Left renal pelvis (tissue), 4 donors: Measurements from ENCODE around the gene SLC25A10. TPM values are rescaled to one million over a fixed set of nuclear protein-coding genes. Genes with fewer than 3 reads are reported as not detected.

Experiments used
- DNase-seq, 4 donors: peaks; one replicate each; pipeline ENCODE4 v3.0.0-alpha.2; 2013; ENCODE audit warnings: low read depth in 4 of 4, low spot score in 3 of 4
- polyA plus RNA-seq, 4 donors: library from polyadenylated mRNA; unstranded; fragments of 120-200 nt; gene quantifications; one replicate each; pipeline ENCODE4 v1.2.1, GENCODE V29; 2013; ENCODE audit not compliant: insufficient read length in 4 of 4

SLC25A10 gene
- polyA plus RNA-seq, 4 donors = 7.1 to 20.5 (median 12.5) TPM

DNA sequence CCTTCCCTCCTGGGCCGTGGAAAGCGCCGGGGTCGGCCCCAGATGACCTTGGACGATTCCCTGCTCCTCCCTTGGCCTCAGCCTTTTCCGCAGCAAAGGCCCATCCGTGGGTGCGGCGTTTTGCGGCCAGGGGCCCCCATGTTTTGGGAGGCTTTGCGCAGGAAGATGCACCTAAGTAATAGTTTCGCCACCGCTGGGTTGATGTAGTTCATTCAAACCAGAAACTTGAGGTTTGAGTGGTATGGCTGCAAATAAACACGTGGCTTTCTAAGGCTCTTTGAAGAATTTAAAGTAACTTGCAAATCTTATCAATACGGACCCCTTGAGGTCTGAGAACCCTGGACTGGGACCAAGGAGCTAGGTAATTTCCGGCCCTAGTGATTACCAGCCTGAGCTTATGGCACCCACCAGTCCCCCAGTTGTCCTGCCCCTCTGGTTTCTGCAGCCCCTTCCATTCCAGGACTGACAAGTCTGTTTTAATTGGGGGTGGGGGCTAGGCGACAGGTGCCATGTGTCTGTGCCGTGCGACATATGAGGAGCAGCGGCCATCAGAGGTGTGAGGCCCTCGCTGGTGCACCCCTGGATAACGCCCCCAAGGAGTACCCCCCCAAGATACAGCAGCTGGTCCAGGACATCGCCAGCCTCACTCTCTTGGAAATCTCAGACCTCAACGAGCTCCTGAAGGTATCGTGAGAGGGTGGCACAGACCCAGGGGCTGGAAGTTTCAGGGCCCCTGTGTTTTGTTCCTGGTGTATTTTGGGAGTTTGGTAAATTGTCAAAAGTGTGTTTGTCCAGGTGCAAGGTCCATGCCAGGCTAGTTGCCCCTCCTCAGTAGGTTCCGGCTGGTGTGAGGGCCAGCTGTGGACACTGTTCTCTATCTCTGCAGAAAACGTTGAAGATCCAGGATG is 8.1 kb upstream of the SLC25A10 start:
- no peak for DNase-seq

DNA sequence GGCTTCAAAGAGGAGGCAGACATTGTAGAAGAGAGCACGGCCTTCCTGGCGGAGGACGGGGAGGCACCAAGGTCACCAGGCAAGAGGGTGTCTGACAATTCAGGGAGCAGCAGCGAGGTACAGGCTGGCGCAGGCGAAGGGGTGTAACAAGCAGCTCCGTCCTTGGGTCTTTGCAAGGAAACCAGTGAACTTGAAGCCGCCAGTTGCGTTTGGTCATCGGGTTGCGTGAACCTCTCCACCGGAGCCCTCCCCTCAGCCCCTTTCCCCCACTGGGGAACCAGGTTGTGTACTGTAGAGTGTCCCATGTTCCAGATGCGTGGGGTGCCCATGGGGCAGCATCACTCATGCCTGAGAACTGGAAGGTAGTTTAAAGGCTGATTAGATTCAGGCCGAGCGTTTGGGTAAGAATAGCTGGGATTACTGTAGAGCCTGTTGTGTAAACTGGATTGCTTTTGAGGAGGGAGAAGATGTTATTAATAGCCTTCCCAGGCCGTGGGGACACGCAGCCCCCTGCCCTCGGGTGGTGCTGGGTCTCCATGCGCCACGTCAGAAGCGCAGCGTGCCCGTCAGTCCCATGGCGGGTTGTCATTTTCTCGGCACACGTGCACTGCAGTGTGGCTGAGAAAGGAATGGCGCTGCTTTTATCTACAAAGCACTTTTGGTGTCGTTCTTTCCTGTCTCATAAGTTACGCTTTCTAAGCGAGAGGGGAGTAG is 6.4 kb upstream of the SLC25A10 start:
- DNase-seq = no peak

DNA sequence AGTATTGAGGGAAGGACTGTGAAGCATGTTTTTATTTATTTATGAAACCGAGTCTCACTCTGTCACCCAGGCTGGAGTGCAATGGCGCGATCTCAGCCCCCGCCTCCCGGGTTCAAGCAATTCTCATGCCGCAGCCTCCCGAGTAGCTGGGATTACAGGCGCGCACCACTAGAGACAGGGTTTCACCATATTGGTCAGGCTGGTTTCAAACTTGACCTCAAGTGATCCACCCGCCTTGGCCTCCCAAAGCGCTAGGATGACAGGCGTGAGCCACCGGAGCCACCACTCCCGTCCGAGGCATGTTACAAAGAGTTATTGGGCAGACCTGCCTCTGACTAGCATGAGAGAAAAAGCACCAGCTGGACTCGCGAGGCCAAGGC is 5.9 kb upstream of the SLC25A10 start:
- DNase-seq = no peak

DNA sequence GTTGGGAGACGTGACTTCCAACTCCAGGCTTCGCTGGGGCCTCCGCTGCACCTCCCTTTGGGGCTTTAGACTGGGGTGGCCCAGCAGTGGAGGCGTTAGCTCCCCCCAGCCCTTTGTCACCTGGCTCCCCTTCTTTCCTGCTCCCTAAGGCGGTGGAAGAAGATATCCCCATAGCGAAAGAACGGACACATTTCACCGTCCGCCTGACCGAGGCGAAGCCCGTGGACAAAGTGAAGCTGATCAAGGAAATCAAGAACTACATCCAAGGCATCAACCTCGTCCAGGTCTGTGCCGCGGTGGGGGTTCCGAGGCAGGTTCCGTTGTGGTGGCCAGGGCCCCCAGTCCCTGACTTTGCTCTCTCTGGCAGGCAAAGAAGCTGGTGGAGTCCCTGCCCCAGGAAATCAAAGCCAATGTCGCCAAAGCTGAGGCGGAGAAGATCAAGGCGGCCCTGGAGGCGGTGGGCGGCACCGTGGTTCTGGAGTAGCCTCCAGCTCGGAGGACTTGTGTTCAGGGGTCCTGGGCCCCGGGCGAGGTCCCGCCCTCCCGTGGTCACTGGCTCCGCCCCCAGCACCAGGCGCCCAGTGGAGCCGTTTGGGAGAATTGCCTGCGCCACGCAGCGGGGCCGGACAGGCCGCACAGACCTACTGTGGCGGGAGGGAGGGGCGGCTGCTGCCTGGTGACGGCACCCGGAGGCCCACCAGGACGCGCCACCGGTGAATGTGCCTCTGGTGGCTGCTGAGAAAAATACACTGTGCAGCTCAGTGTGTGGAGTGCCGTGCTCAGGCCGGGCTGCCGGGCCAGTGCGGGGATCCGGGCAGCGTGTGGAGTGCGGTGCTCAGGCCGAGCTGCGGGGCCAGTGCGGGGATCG is 5.1 kb upstream of the SLC25A10 start:
- no peak for DNase-seq

DNA sequence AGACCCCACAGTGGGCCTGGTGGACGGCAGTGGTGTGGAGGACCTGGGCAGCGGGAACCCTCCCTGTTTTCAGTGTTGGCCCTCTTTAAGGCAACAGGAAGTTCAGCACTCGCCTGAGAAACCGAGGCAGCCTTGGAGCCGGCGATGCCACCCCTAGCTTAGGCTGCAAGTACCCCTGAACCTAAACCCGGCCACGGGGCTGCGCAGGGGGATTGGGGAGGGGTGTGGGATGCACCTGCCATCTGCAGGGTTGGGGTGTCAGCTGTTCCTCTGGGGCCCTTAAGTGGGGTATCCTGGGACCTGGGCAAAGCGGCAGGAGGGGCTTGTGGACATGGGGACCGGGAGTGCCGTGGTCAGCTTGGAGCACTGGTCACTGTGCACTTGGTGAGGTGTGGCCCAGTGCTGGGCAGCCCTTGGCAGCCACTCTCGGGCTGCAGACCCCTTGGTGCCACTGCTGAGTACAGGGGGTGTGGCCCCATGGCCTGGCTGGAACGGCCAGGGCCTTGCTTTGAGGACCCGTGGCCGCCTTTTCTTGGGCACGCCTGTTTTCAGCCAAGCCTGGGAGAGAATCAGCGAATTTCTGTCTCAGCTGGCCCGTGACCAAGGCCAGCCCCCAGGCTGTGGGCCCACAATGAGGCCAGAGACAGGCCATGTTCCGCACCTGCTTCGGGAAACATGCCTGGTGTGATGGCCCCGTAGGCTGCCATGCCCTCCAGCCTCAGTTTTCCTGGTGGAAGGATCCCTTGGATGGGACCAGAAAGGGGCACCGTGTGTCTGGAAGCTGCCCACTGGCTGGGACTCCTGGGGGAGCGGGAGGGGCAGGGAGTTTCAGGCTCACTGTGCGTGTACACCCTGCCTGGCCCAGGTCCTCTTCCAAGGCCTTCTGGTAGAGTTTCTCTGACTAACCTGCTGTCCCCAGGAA is 4.1 kb upstream of the SLC25A10 start:
- DNase-seq = no peak

DNA sequence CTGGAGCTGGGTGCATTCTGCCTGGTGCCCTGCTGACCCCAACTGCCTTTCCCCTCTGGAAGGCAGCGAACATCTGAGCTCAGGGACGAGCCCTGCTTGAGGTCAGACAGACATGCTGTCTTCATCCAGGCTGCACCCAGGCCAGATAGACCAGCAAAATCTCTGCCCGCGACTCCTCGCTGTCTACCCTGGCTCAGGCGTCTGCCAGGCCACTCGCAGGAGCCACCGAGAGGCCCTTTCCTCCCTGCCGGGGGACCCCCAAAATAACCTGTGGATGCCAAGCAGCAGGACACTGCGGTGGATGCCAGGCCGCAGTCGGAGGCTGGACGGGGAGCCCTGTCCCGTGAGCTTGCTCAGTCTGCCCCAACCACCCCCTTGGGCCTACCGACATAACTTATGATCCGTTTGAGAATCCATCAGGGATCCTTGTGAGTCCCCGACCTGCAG is 3.3 kb upstream of the SLC25A10 start:
- DNase-seq = no peak

DNA sequence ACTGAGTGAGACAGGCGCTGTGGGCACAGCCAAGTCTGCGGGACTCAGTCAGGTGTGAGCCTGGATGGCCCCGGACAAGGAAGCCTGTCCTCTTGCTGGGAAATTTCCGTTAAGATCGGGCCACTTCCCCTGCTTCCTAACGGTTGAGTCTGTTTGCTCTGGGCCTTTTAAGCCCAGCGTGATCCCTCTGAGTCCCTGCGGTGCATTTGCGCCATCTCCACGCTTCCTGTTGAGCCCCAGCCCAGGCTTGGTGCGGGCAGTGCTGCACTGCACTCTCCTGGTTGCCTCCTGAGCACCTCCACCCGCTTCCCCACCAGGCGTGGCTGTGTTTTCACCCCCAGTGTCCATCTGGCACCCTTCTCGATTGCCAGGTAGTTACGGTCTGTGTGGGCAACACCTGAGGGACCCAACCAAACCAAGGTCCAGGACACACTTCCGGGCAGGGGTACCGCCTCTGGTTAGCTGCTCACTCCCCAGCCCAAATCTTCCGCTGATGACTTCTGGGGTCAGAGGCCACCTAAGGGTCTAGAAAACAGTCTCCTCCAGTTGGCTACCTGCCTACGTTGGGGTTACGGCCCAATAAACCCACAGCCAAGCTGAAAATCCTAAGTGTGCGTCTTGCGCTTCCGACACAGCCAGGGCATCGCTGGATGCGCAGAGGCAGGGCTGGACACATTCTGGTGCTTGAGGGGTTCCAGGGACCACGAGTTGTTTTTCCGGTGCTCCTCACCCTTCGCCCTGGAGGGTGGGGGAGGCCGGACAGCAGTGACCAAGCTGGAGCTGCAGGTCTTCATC is 1.4 kb upstream of the SLC25A10 start:
- DNase-seq = no peak

DNA sequence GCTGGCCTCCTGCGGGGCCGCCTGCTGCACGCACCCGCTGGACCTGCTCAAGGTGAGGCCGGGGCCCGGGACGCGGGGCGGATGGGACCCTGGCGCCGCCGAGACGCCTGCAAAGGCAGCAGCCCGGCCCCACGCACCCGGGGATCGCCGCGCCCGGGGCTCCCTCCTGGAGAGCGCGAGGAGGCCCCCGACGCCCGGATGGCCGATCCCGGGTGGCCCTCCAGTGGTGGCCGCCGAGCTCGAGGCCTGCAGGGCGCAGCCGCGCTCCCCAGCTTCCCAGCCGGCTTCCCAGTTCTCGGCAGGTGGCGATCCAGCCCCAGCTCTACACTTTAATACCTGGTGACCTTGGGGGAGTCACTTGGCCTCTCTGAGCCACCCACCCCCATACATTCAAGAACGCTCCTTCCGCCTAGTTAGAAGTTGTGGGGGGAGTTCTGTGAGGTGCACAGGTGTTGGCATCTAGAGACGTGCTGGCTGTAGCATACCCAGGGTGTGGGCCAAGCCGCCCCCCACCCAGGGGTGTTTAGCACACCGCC is 452 bp downstream of the SLC25A10 start:
- no peak for DNase-seq

DNA sequence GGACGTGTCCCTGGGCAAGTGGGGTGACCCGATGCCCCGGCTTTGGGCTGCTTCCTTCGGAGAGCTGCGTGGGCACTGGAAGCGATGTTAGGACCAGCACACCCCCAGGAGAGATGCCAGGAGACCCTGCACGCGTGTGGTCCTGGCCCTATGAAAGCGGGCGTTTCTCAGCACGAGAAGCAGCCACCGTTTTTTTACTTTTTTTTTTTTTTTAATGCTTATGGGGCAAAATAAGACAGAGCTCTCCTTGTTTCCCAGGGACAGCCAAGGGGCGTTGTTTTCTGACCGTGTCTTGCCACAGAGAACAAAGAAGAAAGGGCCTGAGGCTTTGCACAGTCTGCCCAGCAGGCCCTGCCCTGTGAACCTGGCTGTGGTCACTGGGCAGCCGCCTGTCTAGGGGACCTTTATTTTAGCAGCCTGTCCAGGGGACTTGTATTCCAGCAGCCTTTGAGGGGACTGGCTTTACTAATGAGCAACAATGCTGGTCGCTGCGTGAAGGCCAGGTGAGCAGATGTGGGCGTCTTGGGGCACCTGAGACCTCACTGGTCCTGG is 996 bp downstream of the SLC25A10 start:
- no peak for DNase-seq

DNA sequence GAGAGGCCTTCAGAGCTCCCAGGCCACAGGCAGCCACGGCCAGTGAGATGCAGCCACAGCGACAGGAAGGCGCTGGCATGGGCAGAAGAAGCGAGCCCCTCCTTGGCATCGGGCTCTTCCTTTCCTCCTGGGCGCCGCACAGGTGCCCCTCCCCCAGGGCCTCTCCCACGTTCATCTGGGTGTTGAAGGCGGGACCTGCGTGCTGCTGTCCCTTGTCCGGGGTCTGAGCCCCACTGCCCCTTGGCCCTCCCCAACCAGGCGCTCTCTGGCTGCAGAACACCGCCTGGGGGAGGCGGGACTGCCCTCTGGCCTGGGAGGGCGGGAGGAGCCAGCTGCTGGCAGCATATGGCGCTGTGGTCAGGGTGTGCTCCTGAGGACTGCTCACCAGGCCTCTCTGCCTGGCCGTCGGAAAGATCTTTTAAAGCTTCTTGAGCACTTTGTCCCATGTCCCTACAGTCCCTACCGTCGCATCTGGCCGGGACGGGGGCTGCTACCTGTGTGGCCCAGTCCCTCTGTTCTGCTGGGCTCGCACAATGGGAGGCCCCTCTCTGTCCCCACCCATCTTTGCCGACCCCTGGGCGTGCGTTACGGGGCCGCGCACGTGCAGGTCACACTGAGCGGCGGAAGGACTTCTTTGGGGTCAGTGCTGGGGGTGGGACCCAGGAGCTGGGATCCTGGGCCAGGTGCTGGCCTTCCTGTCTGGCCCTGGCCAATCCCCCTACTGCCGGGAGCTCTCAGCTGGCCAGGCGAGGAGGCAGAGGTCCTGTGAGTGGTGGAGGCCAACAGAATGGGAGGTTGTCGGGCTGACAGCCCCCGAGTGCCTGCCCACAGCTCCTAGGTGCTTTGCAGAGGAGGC is 1.7 kb downstream of the SLC25A10 start:
- no peak for DNase-seq

DNA sequence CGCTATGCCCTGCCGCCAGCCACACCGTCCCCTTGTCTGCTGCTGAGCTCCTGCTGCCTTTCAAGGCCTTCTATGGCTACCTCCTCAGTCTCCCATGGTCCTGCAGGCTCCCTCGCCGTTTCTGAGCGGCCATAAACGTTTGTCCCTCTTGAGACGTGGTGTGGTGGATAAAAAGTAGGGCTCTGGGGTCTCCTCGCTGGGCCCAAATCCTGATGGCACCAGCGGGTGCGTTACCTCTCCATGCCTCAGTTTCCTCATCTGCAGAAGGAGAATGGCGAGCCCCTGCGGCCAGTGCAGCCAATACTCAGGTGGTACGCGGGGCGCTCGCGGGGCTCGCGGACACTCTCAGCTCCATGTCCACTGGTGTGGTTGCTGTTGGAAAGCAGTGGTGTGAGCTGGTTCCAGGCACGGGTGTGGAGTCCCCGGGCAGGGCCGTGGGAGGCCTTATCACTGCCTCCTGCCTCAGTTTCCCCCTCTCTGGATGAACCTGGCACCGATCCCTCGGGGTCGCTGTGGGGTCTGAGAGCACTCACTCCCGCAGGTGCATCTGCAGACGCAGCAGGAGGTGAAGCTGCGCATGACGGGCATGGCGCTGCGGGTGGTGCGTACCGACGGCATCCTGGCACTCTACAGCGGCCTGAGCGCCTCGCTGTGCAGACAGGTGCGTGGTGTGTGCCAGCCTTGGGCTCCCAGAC is 2.5 kb downstream of the SLC25A10 start:
- no peak for DNase-seq

DNA sequence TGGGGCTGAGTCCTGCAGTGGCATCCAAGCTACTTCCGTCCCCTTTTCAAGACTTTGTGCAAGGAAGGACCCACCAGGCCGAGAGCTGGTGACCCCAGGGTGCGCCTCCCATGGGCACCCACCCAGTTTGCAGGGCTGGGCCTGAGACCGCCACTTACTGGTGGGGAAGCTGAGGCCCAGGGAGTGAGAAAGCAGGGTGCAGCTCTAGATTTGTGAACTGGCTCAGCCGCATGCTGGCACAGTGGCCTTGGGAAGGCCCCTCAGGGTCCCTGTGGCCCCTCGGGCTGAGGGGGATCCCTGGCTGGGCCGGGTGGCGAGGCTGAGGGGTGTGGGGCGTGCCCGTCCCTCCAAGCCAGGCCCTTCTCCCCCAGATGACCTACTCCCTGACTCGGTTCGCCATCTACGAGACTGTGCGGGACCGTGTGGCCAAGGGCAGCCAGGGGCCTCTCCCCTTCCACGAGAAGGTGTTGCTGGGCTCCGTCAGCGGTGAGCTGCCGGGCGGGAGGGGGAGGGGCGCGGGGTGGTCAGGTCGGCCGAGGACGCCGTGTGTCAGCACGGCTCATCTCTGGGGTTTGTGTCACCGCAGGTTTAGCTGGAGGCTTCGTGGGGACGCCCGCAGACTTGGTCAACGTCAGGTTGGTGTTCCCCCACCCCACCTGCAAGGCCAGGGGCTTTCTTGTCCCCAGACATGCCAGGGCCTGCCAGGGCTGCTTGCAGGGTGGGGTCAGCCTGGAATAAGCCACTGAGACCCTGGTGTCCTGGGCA is 3.2 kb downstream of the SLC25A10 start:
- no peak for DNase-seq

DNA sequence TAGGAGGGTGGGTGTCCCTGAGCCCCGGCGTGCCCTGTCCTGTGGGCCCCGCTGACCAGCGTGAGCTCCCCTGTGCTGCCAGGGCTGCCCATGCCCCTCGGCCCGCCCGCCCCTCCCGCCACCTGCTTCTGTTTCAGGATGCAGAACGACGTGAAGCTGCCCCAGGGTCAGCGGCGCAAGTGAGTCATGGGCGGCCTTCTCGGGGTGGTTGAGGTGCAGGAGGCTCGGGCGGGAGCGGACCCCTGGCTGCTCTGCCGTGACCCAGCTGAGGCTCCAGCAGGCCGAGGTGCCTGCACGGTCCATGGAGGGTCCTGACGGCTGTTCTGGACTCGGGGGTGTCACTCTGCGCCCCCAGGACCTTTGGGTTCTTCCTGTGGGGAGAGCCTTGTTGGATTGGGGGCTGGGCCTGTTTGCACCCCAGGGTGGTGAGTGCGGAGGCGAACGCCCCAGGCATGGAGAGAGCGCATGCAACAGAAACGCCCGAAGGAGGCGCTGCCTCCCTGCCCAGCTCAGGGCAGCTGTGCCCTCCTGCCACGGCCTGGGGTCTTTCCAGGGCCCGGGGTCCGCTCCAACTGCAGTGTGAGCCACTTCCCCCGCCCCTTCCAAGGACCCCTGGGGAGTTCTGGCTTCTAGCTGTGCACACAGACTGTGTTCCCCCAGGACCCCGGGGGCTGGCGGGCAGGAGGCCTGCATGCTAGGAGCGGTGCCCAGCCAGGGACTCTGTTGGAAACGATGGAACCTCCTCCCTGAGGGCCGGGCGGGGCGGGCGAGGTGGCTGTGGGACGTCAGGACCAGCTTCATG is 4.0 kb downstream of the SLC25A10 start:
- DNase-seq = no peak

DNA sequence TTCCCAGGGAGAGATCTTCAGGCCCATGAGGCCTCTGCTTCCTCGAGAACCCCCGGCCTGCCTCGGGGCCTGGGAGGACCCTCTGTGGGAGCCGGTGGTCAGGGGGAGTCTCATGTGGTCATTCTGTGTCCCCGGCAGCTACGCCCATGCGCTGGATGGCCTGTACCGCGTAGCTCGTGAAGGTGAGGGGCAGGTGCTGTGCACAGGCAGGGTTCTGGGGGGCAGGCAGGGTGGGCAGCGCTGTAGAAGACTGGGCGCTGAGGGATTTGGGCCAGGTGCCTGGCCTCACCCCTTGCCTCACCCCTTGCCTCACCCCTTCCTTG is 4.6 kb downstream of the SLC25A10 start:
- DNase-seq = no peak

DNA sequence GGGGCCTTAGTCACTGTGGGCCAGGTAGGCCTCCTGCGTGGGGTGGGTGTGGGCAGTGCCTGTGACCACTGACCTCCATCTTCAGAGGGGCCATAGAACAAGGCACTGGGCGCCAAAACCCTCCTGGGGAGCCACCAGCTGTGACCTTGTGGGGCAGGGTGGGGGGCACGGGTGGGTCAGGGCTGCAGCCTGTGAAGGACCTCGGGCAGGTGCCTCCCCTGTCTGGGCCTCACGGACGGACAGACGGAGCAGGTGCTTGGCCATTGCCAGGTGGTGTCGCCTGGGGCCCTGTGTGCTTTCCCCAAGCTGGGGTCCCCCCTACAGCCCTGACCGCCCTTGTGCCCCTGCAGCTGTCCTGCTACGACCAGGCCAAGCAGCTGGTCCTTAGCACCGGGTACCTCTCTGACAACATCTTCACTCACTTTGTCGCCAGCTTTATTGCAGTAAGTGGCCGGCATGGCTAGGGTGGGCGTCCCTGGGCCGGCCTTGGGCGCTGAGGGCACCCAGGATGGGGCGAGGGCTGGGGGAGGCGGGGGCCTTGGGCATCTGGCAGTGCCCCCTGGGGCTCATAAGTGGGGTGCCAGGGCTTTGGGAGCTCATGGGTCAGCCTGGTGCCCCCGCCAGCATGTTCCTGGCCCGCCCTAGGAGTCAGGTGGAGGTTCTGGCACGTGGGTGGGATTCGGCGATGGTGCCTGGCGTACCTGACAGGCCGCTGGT is 5.1 kb downstream of the SLC25A10 start:
- DNase-seq = no peak
